H1 (cell line): ENCODE measurements around the gene PRR5L. TPM values are rescaled to one million over a fixed set of nuclear protein-coding genes. Genes with fewer than 3 reads are reported as not detected.

Source experiments
- ASH2L ChIP-seq: fragments of 200-600, 300-600 bp; sonication (generic); IDR thresholded peaks from one replicate; pipeline ENCODE4 v1.7.1; 2017; ENCODE audit warnings: low read length
- BACH1 ChIP-seq: IDR thresholded peaks from 2 replicates; pipeline ENCODE4 v1.6.1; 2012; ENCODE audit warnings: low read length, improper control_type of control experiment
- BCL11A ChIP-seq, 2 experiments: IDR thresholded peaks; one replicate each; pipeline ENCODE4 v1.6.1; 2011; ENCODE audit warnings: low read depth in 2 of 2, low read length in 2 of 2, mild to moderate bottlenecking in 2 of 2
- CHD1 ChIP-seq: IDR thresholded peaks from 2 replicates; pipeline ENCODE4 v1.6.1; 2012; ENCODE audit warnings: low read depth, low read length, improper control_type of control experiment
- CHD2 ChIP-seq: IDR thresholded peaks from 2 replicates; pipeline ENCODE4 v1.6.1; 2012; ENCODE audit warnings: low read length, improper control_type of control experiment
- CREB1 ChIP-seq: IDR thresholded peaks from 2 replicates; pipeline ENCODE4 v1.6.1; 2012; ENCODE audit warnings: inconsistent platforms
- GABPA ChIP-seq: IDR thresholded peaks from 2 replicates; pipeline ENCODE4 v1.6.1; 2011; ENCODE audit warnings: mild to moderate bottlenecking, low read length, moderate library complexity, borderline replicate concordance; ENCODE audit not compliant: insufficient read depth
- GTF2F1 ChIP-seq: IDR thresholded peaks from 2 replicates; pipeline ENCODE4 v1.6.1; 2012; ENCODE audit warnings: low read depth, low read length, improper control_type of control experiment, borderline replicate concordance
- HDAC2 ChIP-seq, 2 experiments: fragments of 300-600 bp in 1 of 2; sonication (generic) in 1 of 2; IDR thresholded peaks; 2 replicates each; pipeline ENCODE4 v1.6.1; 2011 to 2012; ENCODE audit warnings: low read depth in 2 of 2, low read length in 2 of 2, mild to moderate bottlenecking in 2 of 2, moderate library complexity in 2 of 2, borderline replicate concordance in 1 of 2, inconsistent platforms in 1 of 2
- NRF1 ChIP-seq: IDR thresholded peaks from 2 replicates; pipeline ENCODE4 v1.6.1; 2011; ENCODE audit warnings: mild to moderate bottlenecking, low read depth, low read length, improper control_type of control experiment
- RBBP5 ChIP-seq: IDR thresholded peaks from 2 replicates; pipeline ENCODE4 v1.7.1; 2012; ENCODE audit warnings: low read depth, mild to moderate bottlenecking, inconsistent platforms, low read length, moderate library complexity, borderline replicate concordance
- RXRA ChIP-seq: IDR thresholded peaks from 2 replicates; pipeline ENCODE4 v1.6.1; 2011; ENCODE audit warnings: low read depth, mild to moderate bottlenecking, low read length, moderate library complexity; ENCODE audit not compliant: insufficient read depth
- SAP30 ChIP-seq: fragments of 300-600 bp; sonication (generic); IDR thresholded peaks from 2 replicates; pipeline ENCODE4 v1.7.1; 2012; ENCODE audit warnings: low read length, moderate library complexity, mild to moderate bottlenecking, inconsistent platforms; ENCODE audit not compliant: insufficient read depth, insufficient replicate concordance
- TAF1 ChIP-seq: IDR thresholded peaks from 2 replicates; pipeline ENCODE4 v1.6.1; 2011; ENCODE audit warnings: mild to moderate bottlenecking, low read depth, low read length
- TAF7 ChIP-seq: optimal IDR thresholded peaks from 2 replicates; pipeline ENCODE3; 2011; ENCODE audit warnings: low read depth, mild to moderate bottlenecking, inconsistent platforms, low read length, moderate library complexity, borderline replicate concordance
- TCF12 ChIP-seq: IDR thresholded peaks from 2 replicates; pipeline ENCODE4 v1.6.1; 2011; ENCODE audit warnings: low read depth, mild to moderate bottlenecking, low read length
- TEAD4 ChIP-seq: IDR thresholded peaks from 2 replicates; pipeline ENCODE4 v1.6.1; 2012; ENCODE audit warnings: low read depth, low read length, inconsistent platforms, mixed read lengths
- polyA plus RNA-seq, 7 experiments: library from polyadenylated mRNA; depleted of rRNA in 3 of 7; stranded (reverse) in 5 of 7; unstranded in 2 of 7; fragments of >200 nt in 5 of 7; fragments of 200-250 nt in 2 of 7; gene quantifications; 1 replicate in 5 of 7; 2 replicates in 1 of 7; 4 replicates in 1 of 7; pipeline versions ENCODE4 v1.2.1 to v1.2.3, GENCODE V29; 2011 to 2013; ENCODE audit warnings: missing spikeins in 2 of 7, mixed read lengths in 2 of 7
- total RNA-seq: library from RNA; stranded (reverse); fragmentation: NEBNext Ultra II Directional; extraction: Animal tissue kit (Norgen Biotek cat#: 25700); gene quantifications from 2 replicates; pipeline ENCODE4 v1.2.1, GENCODE V29; 2021
- TF ChIP-seq, protein P1 (sequence below): IDR thresholded peaks from 2 replicates; pipeline ENCODE4 v1.6.1; 2012; ENCODE audit warnings: inconsistent platforms
- TF ChIP-seq, protein P2 (sequence below), 3 experiments: IDR thresholded peaks; 1 replicate in 2 of 3; 2 replicates in 1 of 3; pipeline versions ENCODE4 v1.5.1 to v1.6.1; 2011; ENCODE audit warnings: low read length in 3 of 3, mild to moderate bottlenecking in 3 of 3, inconsistent platforms in 2 of 3, low read depth in 1 of 3, moderate library complexity in 1 of 3; ENCODE audit not compliant: insufficient read depth in 1 of 3; ENCODE audit errors: control extremely low read depth in 1 of 3
- TF ChIP-seq, protein P3 (sequence below): IDR thresholded peaks from 2 replicates; pipeline ENCODE4 v1.6.1; 2012; ENCODE audit warnings: low read length, inconsistent platforms

Gene PRR5L
- total and polyA plus RNA-seq, 2 of the 8 experiments (the other 6 are each of a cell fraction or from before 2014, with no cell fraction given): 6.6 to 10.1 TPM

DNA sequence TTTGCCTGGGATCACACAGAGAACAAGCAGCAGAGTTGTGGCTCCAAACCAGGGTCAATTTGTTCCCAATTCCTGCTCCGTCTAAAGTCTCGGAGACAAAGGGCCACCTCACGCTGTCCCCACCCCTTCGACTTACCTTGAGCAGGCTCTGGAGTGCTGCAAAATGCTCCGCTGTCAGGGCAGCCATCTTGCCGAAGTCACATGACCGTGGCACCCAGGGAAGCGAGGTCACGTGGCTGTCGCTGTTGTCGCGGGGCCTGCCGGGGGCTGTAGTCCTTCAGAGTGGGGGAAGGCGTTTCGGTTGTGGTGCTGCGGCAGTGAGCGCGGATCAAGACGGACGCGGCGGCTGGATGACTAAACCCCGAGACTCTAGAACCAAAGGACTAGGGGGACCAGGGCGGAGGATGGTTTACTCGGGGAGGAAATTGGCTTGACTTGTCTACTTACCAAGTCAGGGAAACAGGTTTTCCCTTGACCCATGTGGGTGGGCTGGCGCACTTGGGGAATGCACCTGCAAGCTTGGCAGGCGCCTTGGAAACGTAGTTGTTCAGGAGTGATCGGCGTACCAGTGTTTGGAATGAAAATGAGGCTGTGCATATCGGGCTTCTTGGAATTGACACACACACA lies 6.7 kb upstream of the PRR5L start, which contains the start of gene COMMD9 (continued):
- no peak for TF ChIP-seq GABPA
- no peak for TF ChIP-seq GTF2F1
- peak; percentile 70 for TF ChIP-seq CREB1
- TF ChIP-seq TCF12: 0 out of 2 replicates have a peak, but pooled peaks have one; percentile 20
- TF ChIP-seq, protein P1, sequence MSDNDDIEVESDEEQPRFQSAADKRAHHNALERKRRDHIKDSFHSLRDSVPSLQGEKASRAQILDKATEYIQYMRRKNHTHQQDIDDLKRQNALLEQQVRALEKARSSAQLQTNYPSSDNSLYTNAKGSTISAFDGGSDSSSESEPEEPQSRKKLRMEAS: peak; percentile 83
- no peak for TF ChIP-seq CHD1
- peak in 1 of 2 experiments; percentile 98; a peak in 1 of 4 replicates for TF ChIP-seq HDAC2 (IDR thresholded peaks at IDR 0.05; ENCODE audit: borderline replicate concordance in 1 of 2, low read depth in 2 of 2, low read length in 2 of 2)
- TF ChIP-seq, protein P2, sequence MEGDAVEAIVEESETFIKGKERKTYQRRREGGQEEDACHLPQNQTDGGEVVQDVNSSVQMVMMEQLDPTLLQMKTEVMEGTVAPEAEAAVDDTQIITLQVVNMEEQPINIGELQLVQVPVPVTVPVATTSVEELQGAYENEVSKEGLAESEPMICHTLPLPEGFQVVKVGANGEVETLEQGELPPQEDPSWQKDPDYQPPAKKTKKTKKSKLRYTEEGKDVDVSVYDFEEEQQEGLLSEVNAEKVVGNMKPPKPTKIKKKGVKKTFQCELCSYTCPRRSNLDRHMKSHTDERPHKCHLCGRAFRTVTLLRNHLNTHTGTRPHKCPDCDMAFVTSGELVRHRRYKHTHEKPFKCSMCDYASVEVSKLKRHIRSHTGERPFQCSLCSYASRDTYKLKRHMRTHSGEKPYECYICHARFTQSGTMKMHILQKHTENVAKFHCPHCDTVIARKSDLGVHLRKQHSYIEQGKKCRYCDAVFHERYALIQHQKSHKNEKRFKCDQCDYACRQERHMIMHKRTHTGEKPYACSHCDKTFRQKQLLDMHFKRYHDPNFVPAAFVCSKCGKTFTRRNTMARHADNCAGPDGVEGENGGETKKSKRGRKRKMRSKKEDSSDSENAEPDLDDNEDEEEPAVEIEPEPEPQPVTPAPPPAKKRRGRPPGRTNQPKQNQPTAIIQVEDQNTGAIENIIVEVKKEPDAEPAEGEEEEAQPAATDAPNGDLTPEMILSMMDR (IDR thresholded peaks at IDR 0.05; ENCODE audit: control extremely low read depth in 1 of 3, insufficient read depth in 1 of 3, low read depth in 1 of 3, low read length in 3 of 3): no peak
- TF ChIP-seq TAF1: peak; percentile 92
- TF ChIP-seq RBBP5: peak; percentile 50; the same call in 1 of the 2 replicates
- peak; percentile 60 for TF ChIP-seq ASH2L
- no peak for TF ChIP-seq NRF1
- peak; percentile 72 for TF ChIP-seq CHD2
- TF ChIP-seq SAP30: peak; percentile 99
- TF ChIP-seq BACH1: no peak
- TF ChIP-seq BCL11A (IDR thresholded peaks at IDR 0.05; ENCODE audit: low read depth in 2 of 2, low read length in 2 of 2): no peak
- no peak for TF ChIP-seq TAF7
- TF ChIP-seq RXRA: no peak
- TF ChIP-seq TEAD4: no peak
- TF ChIP-seq, protein P3, sequence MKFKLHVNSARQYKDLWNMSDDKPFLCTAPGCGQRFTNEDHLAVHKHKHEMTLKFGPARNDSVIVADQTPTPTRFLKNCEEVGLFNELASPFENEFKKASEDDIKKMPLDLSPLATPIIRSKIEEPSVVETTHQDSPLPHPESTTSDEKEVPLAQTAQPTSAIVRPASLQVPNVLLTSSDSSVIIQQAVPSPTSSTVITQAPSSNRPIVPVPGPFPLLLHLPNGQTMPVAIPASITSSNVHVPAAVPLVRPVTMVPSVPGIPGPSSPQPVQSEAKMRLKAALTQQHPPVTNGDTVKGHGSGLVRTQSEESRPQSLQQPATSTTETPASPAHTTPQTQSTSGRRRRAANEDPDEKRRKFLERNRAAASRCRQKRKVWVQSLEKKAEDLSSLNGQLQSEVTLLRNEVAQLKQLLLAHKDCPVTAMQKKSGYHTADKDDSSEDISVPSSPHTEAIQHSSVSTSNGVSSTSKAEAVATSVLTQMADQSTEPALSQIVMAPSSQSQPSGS: no peak
